GM12878 (cell line): ENCODE data around the gene DMRTC2. TPM values are rescaled to one million over a fixed set of nuclear protein-coding genes. Genes with fewer than 3 reads are reported as not detected.

Experiments
- ATAC-seq: fragments of 200-7000 bp; cut with Tn5 transposase; 3 replicates; pipeline ENCODE4 v1.9.1; 2020; ENCODE audit warnings: mild to moderate bottlenecking, moderate library complexity
- BruUV-seq: library from RNA; stranded (reverse); fragments of 400-500 nt; replicated peaks from 2 replicates; lab custom pipeline; 2021; lab: Mats Ljungman, UMichigan
- CTCF ChIA-PET: fragments of 300-600 bp; sonication (Branson Sonifier 250); formaldehyde crosslinking; extraction: SDS; loops from one replicate; lab custom pipeline; 2021; ENCODE audit warnings: inconsistent platforms; lab: Yijun Ruan, JAX
- POLR2A ChIA-PET: fragments of 350-600 bp; formaldehyde crosslinking; extraction: SDS; loops from one replicate; lab custom pipeline; 2021; ENCODE audit warnings: inconsistent platforms; lab: Charles Lee
- RAD21 ChIA-PET: fragments of 300-600 bp; sonication (Branson Sonifier 250); formaldehyde crosslinking; loops from one replicate; lab custom pipeline; 2023; ENCODE audit warnings: antibody characterized with exemption; ENCODE audit not compliant: unreplicated experiment; lab: Charles Lee
- SMC1A ChIA-PET: fragments of 300-600 bp; sonication (Branson Sonifier 250); formaldehyde crosslinking; loops from one replicate; lab custom pipeline; 2023; ENCODE audit not compliant: unreplicated experiment, uncharacterized antibody; lab: Charles Lee
- DNase-seq: peaks from one replicate; pipeline ENCODE4 v3.0.0-alpha.2; 2011; ENCODE audit warnings: low read depth, low spot score
- FAIRE-seq: peaks from 3 replicates; lab custom pipeline; 2011; peaks lifted over from hg19 to GRCh38; lab: Jason Lieb, UNC
- H2AFZ ChIP-seq: 2 replicates; pipeline ENCODE4 v1.6.0; 2011; ENCODE audit warnings: low read depth, low read length, control low read depth; ENCODE audit not compliant: control insufficient read depth
- H3K27ac ChIP-seq: 2 replicates; pipeline ENCODE4 v1.5.1; 2011; ENCODE audit warnings: control low read depth; ENCODE audit not compliant: control insufficient read depth, insufficient read depth
- H3K27me3 ChIP-seq, 2 experiments: replicated peaks in 1 of 2; 2 replicates each; pipeline versions ENCODE4 v1.6.0 to v1.6.1; 2011; ENCODE audit warnings: low read length in 1 of 2; ENCODE audit not compliant: control insufficient read depth in 2 of 2, insufficient read depth in 2 of 2
- H3K36me3 ChIP-seq, 2 experiments: 2 replicates each; pipeline ENCODE4 v1.5.1; 2011; ENCODE audit warnings: low read length in 1 of 2; ENCODE audit not compliant: control insufficient read depth in 2 of 2, insufficient read depth in 2 of 2
- H3K4me1 ChIP-seq: 2 replicates; pipeline ENCODE4 v1.6.1; 2011; ENCODE audit warnings: mild to moderate bottlenecking, low read length, moderate library complexity, mixed read lengths; ENCODE audit not compliant: control insufficient read depth, insufficient read depth
- H3K4me2 ChIP-seq: 2 replicates; pipeline ENCODE4 v1.6.0; 2011; ENCODE audit warnings: control low read depth; ENCODE audit not compliant: control insufficient read depth, insufficient read depth
- H3K4me3 ChIP-seq: fragments of 200-600 bp; sonication (generic); 2 replicates; pipeline ENCODE4 v1.5.1; 2016
- H3K79me2 ChIP-seq: 2 replicates; pipeline ENCODE4 v1.6.0; 2011; ENCODE audit warnings: low read length; ENCODE audit not compliant: control insufficient read depth, insufficient read depth
- H3K9ac ChIP-seq: 2 replicates; pipeline ENCODE4 v1.8.0; 2011; ENCODE audit warnings: low read length, control low read depth, mixed read lengths; ENCODE audit not compliant: control insufficient read depth, insufficient read depth
- H3K9me3 ChIP-seq: replicated peaks from 3 replicates; pipeline ENCODE4 v1.5.1; 2011; ENCODE audit warnings: mild to moderate bottlenecking, low read length; ENCODE audit not compliant: control insufficient read depth, insufficient read depth
- H4K20me1 ChIP-seq: 2 replicates; pipeline ENCODE4 v1.6.0; 2011; ENCODE audit not compliant: control insufficient read depth, insufficient read depth
- CBFB ChIP-seq: IDR thresholded peaks from 2 replicates; pipeline ENCODE4 v1.6.1; 2016; ENCODE audit warnings: antibody characterized with exemption, low read depth
- CBX5 ChIP-seq: sonication (generic); IDR thresholded peaks from 2 replicates; pipeline ENCODE4 v1.6.1; 2016; ENCODE audit warnings: low read depth, moderate library complexity, mild to moderate bottlenecking, inconsistent platforms
- CUX1 ChIP-seq: IDR thresholded peaks from 2 replicates; pipeline ENCODE4 v1.6.1; 2012; ENCODE audit warnings: improper control_type of control experiment, low read depth, low read length; ENCODE audit not compliant: insufficient replicate concordance
- DPF2 ChIP-seq: fragments of 450-650 bp; IDR thresholded peaks from 2 replicates; pipeline ENCODE4 v1.6.1; 2017; ENCODE audit warnings: mild to moderate bottlenecking
- LARP7 ChIP-seq: fragments of 450-650 bp; IDR thresholded peaks from 2 replicates; pipeline ENCODE4 v1.6.1; 2017; ENCODE audit warnings: mild to moderate bottlenecking
- MYB ChIP-seq: fragments of 150-350 bp; IDR thresholded peaks from 2 replicates; pipeline ENCODE4 v1.6.1; 2014; ENCODE audit warnings: mild to moderate bottlenecking, low read depth, low read length, borderline replicate concordance
- NFYB ChIP-seq: IDR thresholded peaks from 2 replicates; pipeline ENCODE4 v1.6.1; 2011; ENCODE audit warnings: low read depth, mild to moderate bottlenecking, low read length, improper control_type of control experiment, moderate library complexity; ENCODE audit not compliant: insufficient read depth
- SIX5 ChIP-seq: IDR thresholded peaks from 2 replicates; pipeline ENCODE4 v1.6.1; 2011; ENCODE audit warnings: mild to moderate bottlenecking, low read depth, low read length, moderate library complexity; ENCODE audit not compliant: severe bottlenecking
- WGBS: methylation state at CpG from one replicate; pipeline ENCODE4 v1.1.6; 2016; ENCODE audit warnings: low lambda C conversion rate; ENCODE audit not compliant: insufficient replicate concordance, insufficient coverage; ENCODE audit errors: missing lambda C conversion rate; 5-methylcytosine and 5-hydroxymethylcytosine counted together
- in situ Hi-C: fragments of 300-500 bp; cut with MboI; formaldehyde crosslinking; loops from 9 replicates; pipeline ENCODE4 v1.14.3; 2018; ENCODE audit warnings: mixed read lengths
- intact Hi-C: fragments of 100-400 bp; cut with micrococcal nuclease; formaldehyde crosslinking; loops from one replicate; pipeline ENCODE4 v1.14.2; 2022; ENCODE audit not compliant: unreplicated experiment
- polyA plus RNA-seq, 11 experiments: library from polyadenylated mRNA; depleted of rRNA in 4 of 11; unstranded in 6 of 11; stranded (reverse) in 5 of 11; fragments of >200 nt; fragmentation: Nextera tagmentation in 4 of 11; fragmentation: Illumina TruSeq in 1 of 11; extraction: Ambion mirVana in 4 of 11; extraction: Trizol in 1 of 11; gene quantifications; 1 replicate in 1 of 11; 2 replicates in 10 of 11; pipeline versions ENCODE4 v1.2.1 to v1.2.3, GENCODE V29; 2011 to 2016; ENCODE audit warnings: inconsistent platforms in 2 of 11, missing spikeins in 2 of 11, low read depth in 1 of 11
- total RNA-seq, 4 experiments: library from RNA; depleted of rRNA in 3 of 4; stranded (reverse); fragments of >200 nt in 3 of 4; fragmentation: Illumina TruSeq in 1 of 4; extraction: Trizol in 1 of 4; gene quantifications; 2 replicates each; pipeline versions ENCODE4 v1.2.1 to v1.2.3, GENCODE V29; 2013 to 2021
- TF ChIP-seq, protein P1 (sequence below): IDR thresholded peaks from 2 replicates; pipeline ENCODE4 v1.6.1; 2012; ENCODE audit warnings: mild to moderate bottlenecking, low read depth, low read length
- TF ChIP-seq, protein P2 (sequence below): fragments of 450-650 bp; IDR thresholded peaks from 2 replicates; pipeline ENCODE4 v1.6.1; 2017; ENCODE audit warnings: mild to moderate bottlenecking, moderate library complexity

The DMRTC2 gene
- total and polyA plus RNA-seq, 10 of the 15 experiments (the other 5 are each of a cell fraction or from before 2014, with no cell fraction given) = not detected

- TF ChIP-seq CUX1 = no peak
- no peak for TF ChIP-seq DPF2
- TF ChIP-seq, protein P1, sequence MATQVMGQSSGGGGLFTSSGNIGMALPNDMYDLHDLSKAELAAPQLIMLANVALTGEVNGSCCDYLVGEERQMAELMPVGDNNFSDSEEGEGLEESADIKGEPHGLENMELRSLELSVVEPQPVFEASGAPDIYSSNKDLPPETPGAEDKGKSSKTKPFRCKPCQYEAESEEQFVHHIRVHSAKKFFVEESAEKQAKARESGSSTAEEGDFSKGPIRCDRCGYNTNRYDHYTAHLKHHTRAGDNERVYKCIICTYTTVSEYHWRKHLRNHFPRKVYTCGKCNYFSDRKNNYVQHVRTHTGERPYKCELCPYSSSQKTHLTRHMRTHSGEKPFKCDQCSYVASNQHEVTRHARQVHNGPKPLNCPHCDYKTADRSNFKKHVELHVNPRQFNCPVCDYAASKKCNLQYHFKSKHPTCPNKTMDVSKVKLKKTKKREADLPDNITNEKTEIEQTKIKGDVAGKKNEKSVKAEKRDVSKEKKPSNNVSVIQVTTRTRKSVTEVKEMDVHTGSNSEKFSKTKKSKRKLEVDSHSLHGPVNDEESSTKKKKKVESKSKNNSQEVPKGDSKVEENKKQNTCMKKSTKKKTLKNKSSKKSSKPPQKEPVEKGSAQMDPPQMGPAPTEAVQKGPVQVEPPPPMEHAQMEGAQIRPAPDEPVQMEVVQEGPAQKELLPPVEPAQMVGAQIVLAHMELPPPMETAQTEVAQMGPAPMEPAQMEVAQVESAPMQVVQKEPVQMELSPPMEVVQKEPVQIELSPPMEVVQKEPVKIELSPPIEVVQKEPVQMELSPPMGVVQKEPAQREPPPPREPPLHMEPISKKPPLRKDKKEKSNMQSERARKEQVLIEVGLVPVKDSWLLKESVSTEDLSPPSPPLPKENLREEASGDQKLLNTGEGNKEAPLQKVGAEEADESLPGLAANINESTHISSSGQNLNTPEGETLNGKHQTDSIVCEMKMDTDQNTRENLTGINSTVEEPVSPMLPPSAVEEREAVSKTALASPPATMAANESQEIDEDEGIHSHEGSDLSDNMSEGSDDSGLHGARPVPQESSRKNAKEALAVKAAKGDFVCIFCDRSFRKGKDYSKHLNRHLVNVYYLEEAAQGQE = no peak
- TF ChIP-seq, all 136 proteins: peak for 0
Measured at GRCh38 chr19:41811981-41812380, 32.9 kb upstream of the DMRTC2 start (continued).

DNA sequence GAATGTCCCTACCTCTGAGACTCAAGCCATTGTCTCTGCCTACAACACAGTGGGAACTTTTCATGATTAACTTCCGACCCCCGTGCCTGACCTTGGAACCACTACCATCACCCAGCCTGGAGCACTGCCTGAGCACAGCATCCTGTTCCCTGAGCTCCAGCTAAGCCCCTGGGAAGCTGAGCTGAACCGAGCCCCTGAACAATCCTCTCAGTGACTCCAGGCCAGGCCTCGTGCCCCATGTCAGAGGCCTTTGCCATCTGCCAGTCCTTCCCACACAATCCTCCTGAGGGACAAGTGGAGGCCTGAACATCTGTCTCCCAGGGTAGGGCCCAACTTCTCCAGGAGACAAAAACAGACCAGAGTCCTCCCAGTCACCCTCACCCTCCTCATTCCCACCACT lies 30.9 kb upstream of the DMRTC2 start:
- Histone ChIP-seq H3K79me2 (no peaks in the 10 kb centered on the region), H4K20me1 (no peaks in the 10 kb centered on the region), H3K4me3 (no peak overlapping the region), H3K4me1 (peaks cover 5% of the 10 kb centered on the region), H3K36me3 (no peaks in the 10 kb centered on the region), H3K9me3 (no peaks in the 10 kb centered on the region), H3K27me3 (no peaks in the 10 kb centered on the region; a peak in 1 of 4 replicates), H3K9ac (no peak overlapping the region), H3K27ac (no peak overlapping the region), H3K4me2 (no peak overlapping the region), H2AFZ (no peak overlapping the region)
- intact Hi-C loops = no loop called here
- ATAC-seq = no peak
- POLR2A ChIA-PET = no interaction called here
- no peak for DNase-seq
- SMC1A ChIA-PET = no interaction called here
- no peak for FAIRE-seq
- WGBS = 29% methylated on average over 4 of the region's 4 CpGs
- RAD21 ChIA-PET = no interaction called here
- BruUV-seq = no TSS peak
- in situ Hi-C loops = no loop called here
- CTCF ChIA-PET = no interaction called here
- no peak for TF ChIP-seq CBFB
- TF ChIP-seq NFYB = no peak
- TF ChIP-seq SIX5 = no peak
- no peak for TF ChIP-seq MYB
- no peak for TF ChIP-seq CBX5
- no peak for TF ChIP-seq LARP7
- TF ChIP-seq, protein P2, sequence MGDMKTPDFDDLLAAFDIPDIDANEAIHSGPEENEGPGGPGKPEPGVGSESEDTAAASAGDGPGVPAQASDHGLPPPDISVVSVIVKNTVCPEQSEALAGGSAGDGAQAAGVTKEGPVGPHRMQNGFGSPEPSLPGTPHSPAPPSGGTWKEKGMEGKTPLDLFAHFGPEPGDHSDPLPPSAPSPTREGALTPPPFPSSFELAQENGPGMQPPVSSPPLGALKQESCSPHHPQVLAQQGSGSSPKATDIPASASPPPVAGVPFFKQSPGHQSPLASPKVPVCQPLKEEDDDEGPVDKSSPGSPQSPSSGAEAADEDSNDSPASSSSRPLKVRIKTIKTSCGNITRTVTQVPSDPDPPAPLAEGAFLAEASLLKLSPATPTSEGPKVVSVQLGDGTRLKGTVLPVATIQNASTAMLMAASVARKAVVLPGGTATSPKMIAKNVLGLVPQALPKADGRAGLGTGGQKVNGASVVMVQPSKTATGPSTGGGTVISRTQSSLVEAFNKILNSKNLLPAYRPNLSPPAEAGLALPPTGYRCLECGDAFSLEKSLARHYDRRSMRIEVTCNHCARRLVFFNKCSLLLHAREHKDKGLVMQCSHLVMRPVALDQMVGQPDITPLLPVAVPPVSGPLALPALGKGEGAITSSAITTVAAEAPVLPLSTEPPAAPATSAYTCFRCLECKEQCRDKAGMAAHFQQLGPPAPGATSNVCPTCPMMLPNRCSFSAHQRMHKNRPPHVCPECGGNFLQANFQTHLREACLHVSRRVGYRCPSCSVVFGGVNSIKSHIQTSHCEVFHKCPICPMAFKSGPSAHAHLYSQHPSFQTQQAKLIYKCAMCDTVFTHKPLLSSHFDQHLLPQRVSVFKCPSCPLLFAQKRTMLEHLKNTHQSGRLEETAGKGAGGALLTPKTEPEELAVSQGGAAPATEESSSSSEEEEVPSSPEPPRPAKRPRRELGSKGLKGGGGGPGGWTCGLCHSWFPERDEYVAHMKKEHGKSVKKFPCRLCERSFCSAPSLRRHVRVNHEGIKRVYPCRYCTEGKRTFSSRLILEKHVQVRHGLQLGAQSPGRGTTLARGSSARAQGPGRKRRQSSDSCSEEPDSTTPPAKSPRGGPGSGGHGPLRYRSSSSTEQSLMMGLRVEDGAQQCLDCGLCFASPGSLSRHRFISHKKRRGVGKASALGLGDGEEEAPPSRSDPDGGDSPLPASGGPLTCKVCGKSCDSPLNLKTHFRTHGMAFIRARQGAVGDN = no peak
